CD14-positive monocyte (primary cell): ENCODE data around the gene ZNF335. TPM values are rescaled to one million over a fixed set of nuclear protein-coding genes. Genes with fewer than 3 reads are reported as not detected.

Experiments
- DNase-seq, 3 donors: peaks; one replicate each; pipeline ENCODE4 v3.0.0-alpha.2; 2011 to 2022
- H2AFZ ChIP-seq: 2 replicates; pipeline ENCODE4 v1.6.0; 2012; ENCODE audit warnings: mild to moderate bottlenecking, low read depth, low read length, inconsistent platforms; ENCODE audit not compliant: insufficient read depth, poor library complexity, severe bottlenecking
- H3K27ac ChIP-seq, 2 donors: 1 replicate in 1 of 2; 2 replicates in 1 of 2; pipeline ENCODE4 v1.5.1; 2012 to 2013; ENCODE audit warnings: low read length in 2 of 2, control low read depth in 1 of 2, inconsistent platforms in 1 of 2, low read depth in 1 of 2, mild to moderate bottlenecking in 1 of 2
- H3K27me3 ChIP-seq, 2 donors: one replicate each; pipeline versions ENCODE4 v1.6.0 to v1.6.1; 2011 to 2013; ENCODE audit warnings: low read length in 2 of 2; ENCODE audit not compliant: control insufficient read depth in 2 of 2, insufficient read depth in 2 of 2
- H3K36me3 ChIP-seq, 2 donors: replicated peaks in 1 of 2; 1 replicate in 1 of 2; 2 replicates in 1 of 2; pipeline versions ENCODE4 v1.5.1 to v1.6.1; 2012 to 2013; ENCODE audit warnings: low read length in 2 of 2, control low read depth in 1 of 2, inconsistent platforms in 1 of 2, mild to moderate bottlenecking in 1 of 2; ENCODE audit not compliant: insufficient read depth in 2 of 2, control insufficient read depth in 1 of 2
- H3K4me1 ChIP-seq, 2 donors: 1 replicate in 1 of 2; 2 replicates in 1 of 2; pipeline versions ENCODE4 v1.5.1 to v1.6.1; 2012 to 2013; ENCODE audit warnings: low read length in 2 of 2, control low read depth in 1 of 2, inconsistent platforms in 1 of 2, mild to moderate bottlenecking in 1 of 2, moderate library complexity in 1 of 2; ENCODE audit not compliant: insufficient read depth in 2 of 2, control insufficient read depth in 1 of 2
- H3K4me2 ChIP-seq: replicated peaks from 2 replicates; pipeline ENCODE3; 2012; ENCODE audit warnings: low read length, moderate library complexity, mild to moderate bottlenecking; ENCODE audit not compliant: poor library complexity, severe bottlenecking; ENCODE audit errors: extremely low read depth
- H3K4me3 ChIP-seq, 3 experiments: fragments of 200-600 bp in 1 of 3; sonication (generic) in 1 of 3; replicated peaks in 1 of 3; 1 replicate in 2 of 3; 2 replicates in 1 of 3; pipeline ENCODE4 v1.5.1; 2011 to 2013; ENCODE audit warnings: low read length in 3 of 3, mild to moderate bottlenecking in 3 of 3, control low read depth in 2 of 3, low read depth in 2 of 3, inconsistent platforms in 1 of 3, moderate library complexity in 1 of 3
- H3K79me2 ChIP-seq: 2 replicates; pipeline ENCODE4 v1.6.0; 2012; ENCODE audit warnings: mild to moderate bottlenecking, control low read depth, inconsistent platforms, low read length, moderate library complexity; ENCODE audit not compliant: insufficient read depth
- H3K9ac ChIP-seq: 2 replicates; pipeline ENCODE4 v1.6.0; 2017; ENCODE audit warnings: low read length, mild to moderate bottlenecking; ENCODE audit not compliant: insufficient read depth, poor library complexity, severe bottlenecking
- H3K9me3 ChIP-seq, 2 donors: replicated peaks in 1 of 2; 1 replicate in 1 of 2; 2 replicates in 1 of 2; pipeline versions ENCODE4 v1.5.1 to v1.6.1; 2012 to 2013; ENCODE audit warnings: low read length in 2 of 2, control low read depth in 1 of 2; ENCODE audit not compliant: control insufficient read depth in 1 of 2, insufficient read depth in 1 of 2
- H4K20me1 ChIP-seq: 2 replicates; pipeline ENCODE4 v1.6.0; 2012; ENCODE audit warnings: mild to moderate bottlenecking, low read length, control low read depth, moderate library complexity; ENCODE audit not compliant: insufficient read depth
- H3K27ac Mint-ChIP-seq, 7 donors: one replicate each; pipeline ENCODE4 v1.8.0; 2020; ENCODE audit warnings: mild to moderate bottlenecking in 7 of 7, mixed read lengths in 7 of 7, moderate library complexity in 6 of 7, inconsistent platforms in 2 of 7
- H3K27me3 Mint-ChIP-seq, 3 donors: one replicate each; pipeline ENCODE4 v1.8.0; 2021 to 2022; ENCODE audit warnings: low read depth in 3 of 3, mild to moderate bottlenecking in 3 of 3, mixed read lengths in 3 of 3, moderate library complexity in 3 of 3, inconsistent platforms in 1 of 3
- H3K36me3 Mint-ChIP-seq, 2 donors: one replicate each; pipeline ENCODE4 v1.8.0; 2020; ENCODE audit warnings: mixed read lengths in 2 of 2, inconsistent platforms in 1 of 2, mild to moderate bottlenecking in 1 of 2
- H3K4me1 Mint-ChIP-seq: one replicate; pipeline ENCODE4 v1.8.0; 2020; ENCODE audit warnings: mild to moderate bottlenecking, mixed read lengths
- H3K4me3 Mint-ChIP-seq, 2 donors: one replicate each; pipeline ENCODE4 v1.8.0; 2020; ENCODE audit warnings: mild to moderate bottlenecking in 2 of 2, mixed read lengths in 2 of 2, moderate library complexity in 1 of 2
- H3K9me3 Mint-ChIP-seq, 7 donors: one replicate each; pipeline ENCODE4 v1.8.0; 2020 to 2022; ENCODE audit warnings: mixed read lengths in 7 of 7, mild to moderate bottlenecking in 6 of 7, moderate library complexity in 6 of 7, inconsistent platforms in 2 of 7
- CTCF ChIP-seq: fragments of 200-600 bp; IDR thresholded peaks from one replicate; pipeline ENCODE4 v1.8.0; 2022; ENCODE audit warnings: antibody characterized with exemption, mild to moderate bottlenecking
- WGBS: methylation state at CpG from one replicate; pipeline ENCODE4 v1.1.5; 2013; ENCODE audit warnings: missing lambda C conversion rate; ENCODE audit not compliant: insufficient coverage; 5-methylcytosine and 5-hydroxymethylcytosine counted together
- intact Hi-C, 2 donors: fragments of 100-400 bp; cut with micrococcal nuclease; formaldehyde crosslinking; loops; one replicate each; pipeline versions ENCODE4 v1.15.0 to v1.15.1; 2023
- polyA plus RNA-seq, 3 donors: library from polyadenylated mRNA; depleted of rRNA in 1 of 3; unstranded in 2 of 3; stranded (reverse) in 1 of 3; fragments of 300-500 nt in 2 of 3; fragments of >200 nt in 1 of 3; fragmentation: Illumina TruSeq in 2 of 3; gene quantifications; 1 replicate in 2 of 3; 2 replicates in 1 of 3; pipeline ENCODE4 v1.2.3, GENCODE V29; 2012 to 2021

ZNF335 gene
- polyA plus RNA-seq, 3 donors: 2.7 to 39.6 (median 3.1) TPM

GRCh38 chr20:45983279-45983743 lies 11.3 kb upstream of the ZNF335 start:
- Mint-ChIP-seq H3K4me3 (no peak overlapping the region), H3K27me3 (peaks cover 11 to 27% (median 15%) of the 10 kb centered on the region in 3 donors), H3K27ac (no peak overlapping the region), H3K9me3 (no peaks in the 10 kb centered on the region), H3K36me3 (no peaks in the 10 kb centered on the region), H3K4me1 (peaks cover 1% of the 10 kb centered on the region)
- H3K9me3 ChIP-seq: no peaks in the 10 kb centered on the region
- H3K4me1 ChIP-seq: no peaks in the 10 kb centered on the region
- H2AFZ ChIP-seq: no peak overlapping the region
- 78% methylated on average over 5 of the region's 7 CpGs for WGBS
- peak in 1 of 3 donors; percentile 1 for DNase-seq
- H3K9ac ChIP-seq: no peak overlapping the region
- no peak overlapping the region for H3K4me3 ChIP-seq
- H3K27me3 ChIP-seq: peaks cover 0 to 19% of the 10 kb centered on the region in 2 donors
- intact Hi-C loops: loop anchor here in 1 of 2 donors (10.0 kb wide), 1 partner anchor 101 kb away; the partner anchor contains the start of gene NCOA5
- H3K36me3 ChIP-seq: no peaks in the 10 kb centered on the region
- no peak overlapping the region for H3K4me2 ChIP-seq
- no peaks in the 10 kb centered on the region for H4K20me1 ChIP-seq
- H3K27ac ChIP-seq: no peak overlapping the region
- no peak for TF ChIP-seq CTCF
- H3K79me2 ChIP-seq: no peaks in the 10 kb centered on the region

- H3K4me2 ChIP-seq: no peak overlapping the region
- no peak for TF ChIP-seq CTCF
- H3K36me3 ChIP-seq: no peaks in the 10 kb centered on the region
- no peak overlapping the region for H3K4me3 Mint-ChIP-seq
- H3K4me1 ChIP-seq: no peaks in the 10 kb centered on the region
- H3K9ac ChIP-seq: no peak overlapping the region
- peaks cover 0 to 10% of the 10 kb centered on the region in 2 donors for H3K27me3 ChIP-seq
- H3K36me3 Mint-ChIP-seq: no peaks in the 10 kb centered on the region
- no peaks in the 10 kb centered on the region for H4K20me1 ChIP-seq
- peaks cover 5 to 22% (median 11%) of the 10 kb centered on the region in 3 donors for H3K27me3 Mint-ChIP-seq
- H3K27ac ChIP-seq: no peak overlapping the region
- no peaks in the 10 kb centered on the region for H3K9me3 Mint-ChIP-seq
- WGBS: 90% methylated on average over 5 of the region's 6 CpGs
- H3K4me1 Mint-ChIP-seq: peaks cover 1% of the 10 kb centered on the region
- no peak for DNase-seq
- no peaks in the 10 kb centered on the region for H3K9me3 ChIP-seq
- no peak overlapping the region for H3K27ac Mint-ChIP-seq
- H3K79me2 ChIP-seq: no peaks in the 10 kb centered on the region
- no peak overlapping the region for H3K4me3 ChIP-seq
- intact Hi-C loops: loop anchor here in 1 of 2 donors (10.0 kb wide), 1 partner anchor 104 kb away; the partner anchor contains the start of gene NCOA5
- no peak overlapping the region for H2AFZ ChIP-seq
Measured at GRCh38 chr20:45981261-45981660, 9.3 kb upstream of the ZNF335 start.
